SIG-M5 treated with dmso at 0.1 percent for 504 hours (cell line): ENCODE measurements around the gene ACSL5.
"Not testable (repeated sequence)": the region's sequence is repeated elsewhere in the genome, so short reads cannot be mapped to it uniquely, and the experiment has no call there.

Experiments used
- DNase-seq: peaks from one replicate; lab custom pipeline; 2025; ENCODE audit not compliant: unreplicated experiment; lab: John Stamatoyannopoulos, UW

ACSL5 gene

DNA sequence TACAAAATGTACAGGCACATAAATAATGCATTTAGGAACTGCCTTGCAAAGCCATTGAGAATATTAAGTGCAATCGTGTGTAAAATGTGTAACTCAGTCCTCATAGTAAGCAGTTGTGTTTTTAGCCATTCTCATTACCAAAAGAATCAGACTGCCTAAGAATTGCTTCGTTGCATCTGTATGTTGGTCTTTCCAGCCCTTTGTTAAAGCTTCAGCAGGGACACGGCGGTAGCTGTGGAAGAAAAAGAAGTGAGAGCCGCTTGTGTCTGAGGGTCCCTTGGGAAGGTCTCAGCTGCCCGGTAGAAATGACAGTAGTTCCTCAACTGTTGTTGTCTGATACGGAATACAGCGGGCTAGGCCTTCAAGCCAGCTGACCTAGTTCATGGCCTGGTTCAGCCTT is 22.8 kb upstream of the ACSL5 start:
- DNase-seq = no peak

DNA sequence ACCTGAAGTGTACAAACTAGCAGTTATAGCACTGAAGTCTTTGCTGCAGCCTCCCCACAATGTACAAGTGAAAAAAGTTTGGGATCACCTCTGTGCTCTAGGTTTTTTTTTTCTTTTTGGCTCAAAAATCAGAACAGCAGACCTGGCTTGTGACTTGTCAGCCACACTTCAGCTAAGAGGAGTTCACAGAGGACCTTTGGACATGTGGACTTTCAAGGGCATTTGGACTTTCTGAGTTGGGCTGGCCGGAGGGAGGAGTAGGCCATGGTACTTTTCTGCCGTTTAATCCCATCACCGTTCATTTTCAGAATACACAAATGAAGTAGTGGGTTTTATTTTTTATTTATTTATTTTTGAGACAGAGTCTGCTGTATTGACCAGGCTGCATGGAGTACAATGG is 21.9 kb upstream of the ACSL5 start:
- DNase-seq = no peak

DNA sequence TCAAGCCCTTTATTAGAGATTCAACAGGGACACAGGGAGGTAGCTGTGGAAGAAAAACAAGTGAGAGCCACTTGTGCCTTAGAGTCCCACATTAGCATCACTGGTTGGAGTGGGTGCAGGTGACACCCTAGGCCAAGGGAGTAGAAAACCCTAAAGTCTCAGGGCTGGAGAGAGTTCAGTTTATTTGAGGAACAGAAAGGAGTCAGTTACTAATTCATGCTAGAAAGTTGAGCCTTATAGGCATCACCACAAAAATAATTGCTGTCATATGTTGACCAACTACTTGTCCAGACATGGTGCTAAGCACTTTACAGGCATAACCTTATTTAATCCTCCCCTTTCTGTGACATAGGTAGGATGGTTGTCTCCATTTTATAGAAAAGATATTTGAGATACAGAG is 20.9 kb upstream of the ACSL5 start:
- no peak for DNase-seq

DNA sequence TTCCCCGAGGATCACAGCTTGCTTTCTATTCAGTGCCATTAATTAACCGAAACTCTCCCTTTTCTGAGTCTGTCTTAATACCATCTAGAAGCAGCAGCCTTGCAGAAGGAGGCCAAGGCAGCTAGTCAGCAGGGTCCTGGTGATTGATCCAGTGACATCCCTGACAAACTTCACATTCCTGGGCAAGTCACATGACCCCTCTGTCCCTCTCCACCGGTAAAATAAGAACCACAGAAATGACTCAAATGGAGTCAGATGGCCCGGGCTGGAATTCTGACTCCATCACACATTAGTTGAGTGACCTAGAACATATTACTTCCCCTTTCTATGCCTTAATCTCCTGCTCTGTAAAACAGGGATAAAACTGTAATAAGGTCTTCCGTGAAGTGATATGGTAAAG is 17.2 kb upstream of the ACSL5 start:
- no peak for DNase-seq

DNA sequence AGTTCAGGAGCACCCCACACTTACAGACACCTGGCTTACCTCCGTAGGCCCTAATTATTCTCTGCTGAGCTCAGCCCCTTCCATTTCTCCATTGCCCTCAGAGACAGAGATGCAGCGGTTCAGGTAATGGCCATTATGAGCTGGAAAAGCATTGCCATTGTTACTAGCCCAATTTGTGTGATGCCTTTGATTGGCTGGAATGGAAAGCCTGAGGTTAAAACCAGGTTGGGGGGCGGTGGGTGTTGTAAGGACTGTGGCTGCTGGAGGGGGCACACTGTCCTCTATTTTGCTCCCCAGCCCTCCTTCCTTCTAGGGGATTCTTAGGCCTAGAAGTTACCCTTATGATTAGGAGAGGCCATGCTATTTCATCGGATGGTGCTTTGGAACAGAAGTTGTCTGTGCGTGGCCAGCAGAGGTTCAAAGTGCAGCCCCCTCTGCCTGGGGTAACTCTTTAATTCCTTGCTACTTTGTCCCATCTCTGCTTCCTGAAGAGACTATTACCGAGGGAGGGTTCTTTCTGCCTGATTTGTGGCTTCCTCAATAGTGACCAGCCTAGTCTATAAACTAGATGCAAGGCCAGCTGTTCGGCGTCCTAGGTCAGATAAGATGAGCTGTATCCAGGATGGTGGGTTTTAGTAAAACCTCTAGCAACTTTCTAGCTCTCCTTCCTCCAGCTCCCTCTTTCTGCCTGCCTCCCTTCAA is 14.2 kb upstream of the ACSL5 start:
- no peak for DNase-seq

DNA sequence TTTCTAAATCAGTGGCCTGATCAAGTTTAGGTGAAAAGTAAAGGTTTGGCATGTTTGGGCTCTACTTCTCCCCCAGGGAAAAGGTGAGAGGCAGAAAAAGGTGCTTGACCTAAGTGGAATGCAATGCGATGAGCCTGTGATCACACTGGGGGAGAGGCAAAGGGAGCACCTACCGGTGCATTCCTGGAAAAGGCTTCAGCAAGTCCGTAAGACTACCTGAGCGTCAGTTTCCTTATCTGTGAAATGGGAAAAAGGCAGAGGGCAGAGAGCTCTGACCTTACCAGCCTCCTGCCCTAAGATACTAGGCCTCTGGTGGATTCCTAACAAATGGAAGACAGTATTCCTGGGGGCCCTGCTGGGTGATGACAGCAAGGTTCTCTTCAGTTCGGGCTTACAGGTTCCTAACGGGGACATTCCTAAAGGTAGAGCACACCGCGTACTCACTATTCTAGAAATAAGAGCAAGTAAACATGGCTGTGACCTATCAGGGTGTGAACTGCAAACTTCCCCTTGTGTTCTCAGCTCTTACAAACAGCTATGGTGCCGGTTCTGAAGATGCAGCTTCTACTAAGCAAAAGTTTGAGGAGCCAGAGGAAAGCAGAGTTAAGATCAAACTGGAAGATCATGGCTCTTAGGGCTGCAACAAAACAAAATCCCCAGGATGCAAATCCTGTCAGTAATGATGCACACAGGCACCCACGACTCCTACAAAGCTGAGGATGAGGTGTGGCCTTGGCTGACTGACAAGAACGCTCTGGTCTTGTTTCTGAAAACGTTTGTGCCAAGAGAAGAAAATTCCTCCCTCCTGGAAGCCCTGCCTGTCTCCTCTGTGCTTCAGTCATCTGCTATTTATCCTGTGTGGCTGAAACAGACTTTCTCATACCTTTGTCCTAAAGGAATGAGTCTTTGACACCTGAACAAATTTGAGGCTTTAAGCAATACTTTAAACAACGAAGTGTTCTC is 13.3 kb upstream of the ACSL5 start:
- no peak for DNase-seq

DNA sequence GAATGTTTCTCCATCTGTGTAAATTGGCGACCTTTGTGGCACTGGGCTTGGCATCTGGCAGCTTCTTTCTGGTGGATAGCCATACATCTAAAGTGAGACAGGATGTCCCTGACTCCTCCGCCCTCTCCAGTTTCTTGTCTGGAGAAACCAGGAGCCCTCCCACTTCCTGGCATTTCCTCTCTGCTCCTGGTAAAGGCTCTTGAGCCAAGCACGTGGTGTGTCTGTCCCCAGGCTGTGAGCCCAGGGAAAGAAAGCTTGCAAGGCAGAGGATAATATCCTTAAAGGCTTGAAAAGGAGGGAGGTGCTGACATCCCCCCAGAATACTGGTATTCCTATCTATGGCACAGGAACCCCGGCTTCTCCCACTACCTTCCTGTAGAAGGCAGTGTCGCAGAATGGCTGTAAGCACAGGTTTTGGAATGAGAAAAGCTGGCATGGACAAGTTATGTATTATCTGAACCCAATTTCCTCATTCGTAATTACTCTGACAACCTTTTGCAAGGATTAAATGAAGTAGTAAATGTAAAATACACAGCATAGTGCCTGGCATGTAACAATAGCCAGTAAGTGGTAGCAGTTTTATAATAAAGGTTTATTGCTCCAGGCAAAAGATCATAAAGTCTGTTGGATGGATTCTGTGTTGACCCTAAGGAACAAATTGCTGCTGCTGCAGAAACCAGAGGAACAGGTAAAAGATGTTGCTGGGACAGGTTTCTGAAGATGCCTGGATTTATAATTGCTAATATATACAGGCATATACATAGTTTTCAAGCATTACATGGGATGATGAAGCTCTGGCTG is 11.8 kb upstream of the ACSL5 start:
- DNase-seq = no peak

DNA sequence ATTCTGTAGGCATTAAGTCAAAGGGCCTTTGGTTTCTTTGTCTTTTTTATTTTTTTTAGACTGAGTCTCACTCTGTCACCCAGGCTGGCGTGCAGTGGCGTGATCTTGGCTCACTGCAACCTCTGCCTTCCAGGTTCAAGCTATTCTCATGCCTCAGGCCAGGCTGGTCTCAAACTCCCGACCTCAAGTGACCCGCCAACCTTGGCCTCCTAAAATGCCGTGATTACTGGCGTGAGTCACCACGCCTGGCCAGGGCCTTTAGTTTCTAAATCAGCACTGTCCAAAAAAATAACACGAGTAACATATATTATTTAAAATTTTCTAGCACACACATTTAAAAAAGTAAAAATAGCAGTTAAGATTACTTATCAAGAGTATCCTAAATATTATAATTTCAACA is 11.1 kb upstream of the ACSL5 start:
- no peak for DNase-seq

DNA sequence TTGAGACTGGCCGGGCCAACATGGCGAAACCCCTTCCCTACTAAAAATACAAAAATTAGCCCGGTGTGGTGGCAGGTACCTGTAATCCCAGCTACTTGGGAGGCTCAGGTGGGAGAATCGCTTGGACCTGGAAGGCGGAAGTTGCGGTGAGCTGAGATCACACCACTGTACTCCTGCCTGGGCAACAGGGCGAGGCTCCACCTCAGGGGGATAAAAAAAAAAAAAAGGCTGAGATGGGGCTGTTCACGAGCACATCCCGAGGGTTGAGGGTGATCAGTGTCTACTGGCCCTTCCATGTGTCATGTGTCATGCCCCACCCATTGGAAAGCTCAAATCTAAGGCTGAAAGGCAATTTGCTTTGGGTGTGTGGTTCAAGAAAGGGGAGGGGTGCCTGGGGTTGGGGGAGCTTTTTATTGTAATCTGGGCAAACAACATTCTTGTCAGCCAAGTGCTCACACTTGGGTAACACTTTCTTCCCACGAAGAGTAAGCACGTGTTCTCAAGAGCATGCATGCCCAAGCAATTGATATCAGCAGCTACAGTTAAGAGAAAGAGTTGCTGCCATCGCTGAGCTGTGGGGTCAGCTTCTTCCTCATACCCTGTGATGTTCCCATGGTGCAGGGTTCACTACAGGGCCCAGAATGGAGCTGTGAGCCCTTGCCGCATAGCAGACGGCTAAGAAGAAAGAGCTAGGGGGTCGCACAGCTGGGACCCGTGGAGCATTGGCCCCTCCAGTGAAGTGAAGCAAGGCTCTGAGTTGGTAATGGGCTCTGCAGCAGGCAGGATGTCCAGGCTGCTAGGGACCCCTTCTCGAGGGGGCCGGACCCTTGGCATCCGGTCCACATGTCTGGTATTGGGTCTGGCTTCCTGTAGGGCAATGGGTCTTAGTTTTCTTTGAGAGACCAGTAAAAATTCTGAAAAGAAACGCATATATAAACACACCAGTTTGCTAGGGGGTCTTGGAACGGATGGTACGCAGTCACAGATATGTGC is 9.9 kb upstream of the ACSL5 start:
- DNase-seq = no peak

DNA sequence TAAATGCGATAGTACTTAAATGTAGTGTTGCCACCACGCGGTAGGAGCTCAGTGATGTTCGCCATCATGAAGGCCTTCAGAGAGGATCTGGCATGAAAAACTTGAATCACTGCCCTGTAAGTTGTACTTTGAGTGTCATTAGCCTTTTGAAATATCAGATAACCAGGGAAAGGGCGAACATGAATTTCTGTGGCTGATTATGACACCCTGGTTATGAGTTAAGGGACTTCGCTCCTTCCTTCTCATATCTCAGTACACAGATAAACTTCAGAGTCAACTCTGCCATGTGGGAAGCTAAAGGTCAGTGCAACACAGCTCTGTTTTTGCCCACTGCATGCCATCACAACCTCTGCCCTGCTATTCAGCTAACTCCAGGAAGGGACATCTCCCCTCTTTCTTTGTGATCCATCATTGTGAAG is 8.9 kb upstream of the ACSL5 start:
- DNase-seq = no peak

DNA sequence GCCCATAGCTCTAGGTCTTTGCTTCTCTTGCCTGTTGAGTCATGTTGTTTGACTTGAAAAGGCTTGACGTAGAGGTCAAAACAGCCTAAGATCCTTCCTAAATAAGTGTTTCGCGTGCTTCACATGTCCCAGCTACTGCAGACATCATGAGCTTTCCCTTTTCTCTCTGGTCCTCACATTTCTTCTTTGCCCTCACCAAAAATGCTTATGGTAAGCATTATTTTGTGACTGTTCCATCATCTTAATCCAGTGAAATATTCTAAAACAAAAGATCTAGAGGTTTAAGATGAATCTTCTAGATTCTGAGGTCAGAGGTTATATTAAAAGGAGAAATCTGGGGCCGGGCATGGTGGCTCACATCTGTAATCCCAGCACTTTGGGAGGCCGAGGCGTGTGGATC is 8.5 kb upstream of the ACSL5 start:
- DNase-seq = no peak

DNA sequence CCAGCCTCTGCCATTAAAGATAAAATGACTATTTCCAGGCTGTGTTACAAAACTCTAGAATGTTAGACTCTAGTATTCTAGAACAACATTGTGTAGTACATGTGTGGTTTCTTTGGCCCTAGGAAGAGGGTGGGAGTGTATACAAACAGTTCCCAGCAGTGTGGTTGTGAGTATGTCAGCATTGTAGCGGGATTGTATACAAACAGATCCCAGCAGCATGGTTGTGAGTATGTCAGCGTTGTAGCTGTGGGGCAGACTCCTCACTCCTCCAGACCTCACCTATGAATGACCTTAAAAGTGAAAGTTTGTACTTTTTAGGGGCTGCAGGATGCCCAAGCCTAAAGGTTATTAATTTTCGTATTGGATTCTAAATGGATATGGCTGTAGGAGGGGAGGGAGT is 6.9 kb upstream of the ACSL5 start:
- DNase-seq = no peak

DNA sequence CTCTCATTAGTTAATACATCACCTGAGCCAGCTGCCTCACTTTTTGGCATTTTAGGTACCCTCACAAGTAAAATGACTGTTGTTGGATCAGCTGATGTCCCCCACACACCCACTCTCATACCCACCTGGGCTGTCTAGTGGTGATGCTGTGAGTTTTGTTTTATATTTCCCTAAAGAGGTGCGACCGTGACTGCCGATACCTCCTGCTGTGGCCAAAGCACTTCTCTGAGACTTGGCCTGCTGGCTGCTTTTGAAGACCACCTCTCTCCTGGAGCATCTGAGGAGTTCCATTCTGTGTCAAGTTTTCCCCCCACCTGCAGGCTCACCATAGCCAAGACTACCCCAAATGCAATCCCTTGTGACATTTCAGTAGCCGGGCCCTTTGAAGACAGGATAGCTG is 6.4 kb upstream of the ACSL5 start:
- DNase-seq = no peak

DNA sequence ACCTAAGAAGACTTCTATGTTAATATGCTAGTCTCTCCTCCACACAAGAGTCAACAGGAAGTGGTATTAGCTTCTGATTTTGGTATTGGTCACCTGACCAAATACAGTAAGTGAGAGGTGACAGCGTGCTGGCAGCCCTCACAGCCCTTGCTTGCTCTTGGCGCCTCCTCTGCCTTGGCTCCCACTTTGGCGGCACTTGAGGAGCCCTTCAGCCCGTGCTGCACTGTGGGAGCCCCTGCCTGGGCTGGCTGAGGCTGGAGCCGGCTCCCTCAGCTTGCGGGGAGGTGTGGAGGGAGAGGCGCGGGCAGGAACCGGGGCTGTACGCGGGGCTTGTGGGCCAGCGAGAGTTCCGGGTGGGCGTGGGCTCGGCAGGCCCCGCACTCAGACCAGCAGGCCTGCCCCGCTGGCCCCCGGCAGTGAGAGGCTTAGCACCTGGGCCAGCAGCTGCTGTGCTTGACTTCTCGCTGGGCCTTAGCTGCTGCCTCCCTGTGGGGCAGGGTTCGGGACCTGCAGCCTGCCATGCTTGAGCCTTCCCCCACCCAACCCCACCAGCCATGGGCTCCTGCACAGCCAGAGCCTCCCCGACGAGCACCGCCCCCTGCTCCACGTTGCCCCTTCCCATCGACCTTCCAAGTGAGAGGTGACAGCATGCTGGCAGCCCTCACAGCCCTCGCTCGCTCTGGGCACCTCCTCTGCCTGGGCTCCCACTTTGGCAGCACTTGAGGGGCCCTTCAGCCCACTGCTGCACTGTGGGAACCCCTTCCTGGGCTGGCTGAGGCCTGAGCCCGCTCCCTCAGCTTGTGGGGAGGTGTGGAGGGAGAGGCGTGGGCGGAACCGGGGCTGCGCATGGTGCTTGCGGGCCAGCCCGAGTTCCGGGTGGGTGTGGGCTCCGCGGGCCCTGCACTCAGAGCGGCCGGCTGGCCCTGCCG is 4.2 kb upstream of the ACSL5 start:
- DNase-seq = no peak

DNA sequence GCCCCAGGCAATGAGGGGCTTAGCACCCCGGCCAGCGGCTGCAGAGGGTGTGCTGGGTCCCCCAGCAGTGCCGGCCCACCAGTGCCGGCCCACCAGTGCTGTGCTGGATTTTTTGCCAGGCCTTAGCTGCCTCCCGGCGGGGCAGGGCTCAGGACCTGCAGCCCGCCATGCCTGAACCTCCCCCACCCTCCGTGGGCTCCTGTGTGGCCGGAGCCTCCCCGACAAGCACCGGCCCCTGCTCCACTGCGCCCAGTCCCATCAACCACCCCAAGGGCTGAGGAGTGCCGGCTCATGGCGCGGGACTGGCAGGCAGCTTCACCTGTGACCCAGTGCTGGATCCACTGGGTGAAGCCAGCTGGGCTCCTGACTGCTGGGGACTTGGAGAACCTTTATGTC is 3.5 kb upstream of the ACSL5 start:
- no peak for DNase-seq

DNA sequence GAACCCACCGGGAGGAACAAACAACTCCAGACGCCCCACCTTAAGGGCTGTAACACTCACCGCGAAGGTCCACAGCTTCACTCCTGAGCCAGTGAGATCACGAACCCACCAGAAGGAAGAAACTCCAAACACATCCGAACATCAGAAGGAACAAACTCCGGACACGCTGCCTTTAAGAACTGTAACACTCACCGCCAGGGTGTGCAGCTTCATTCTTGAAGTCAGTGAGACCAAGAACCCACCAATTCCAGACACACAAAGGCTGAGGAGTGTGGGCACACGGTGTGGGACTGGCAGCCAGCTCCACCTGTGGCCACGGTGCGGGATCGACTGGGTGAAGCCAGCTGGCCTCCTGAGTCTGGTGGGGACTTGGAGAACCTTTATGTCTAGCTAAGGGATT is 2.6 kb upstream of the ACSL5 start:
- not testable (repeated sequence) for DNase-seq

DNA sequence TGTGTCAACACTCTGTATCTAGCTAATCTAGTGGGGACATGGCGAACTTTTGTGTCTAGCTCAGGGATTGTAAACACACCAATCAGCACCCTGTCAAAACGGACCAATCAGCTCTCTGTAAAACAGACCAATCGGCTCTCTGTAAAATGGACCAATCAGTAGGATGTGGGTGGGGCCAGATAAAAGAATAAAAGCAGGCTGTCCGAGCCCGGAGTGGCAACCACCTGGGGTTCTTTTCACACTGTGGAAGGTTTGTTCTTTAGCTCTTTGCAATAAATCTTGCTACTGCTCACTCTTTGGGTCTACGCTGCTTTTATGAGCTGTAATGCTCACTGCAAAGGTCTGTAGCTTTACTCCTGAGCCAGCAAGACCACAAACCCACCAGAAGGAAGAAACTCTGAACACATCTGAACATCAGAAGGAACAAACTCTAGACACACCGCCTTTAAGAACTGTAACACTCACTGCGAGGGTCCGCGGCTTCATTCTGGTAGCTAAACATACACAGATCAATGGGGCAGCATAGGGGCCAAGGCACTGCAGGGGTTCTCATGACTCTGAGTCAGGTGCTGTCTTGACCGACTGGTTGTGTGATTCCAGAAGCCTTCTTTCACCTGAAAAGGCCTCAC is 1.6 kb upstream of the ACSL5 start:
- DNase-seq = not testable (repeated sequence)

DNA sequence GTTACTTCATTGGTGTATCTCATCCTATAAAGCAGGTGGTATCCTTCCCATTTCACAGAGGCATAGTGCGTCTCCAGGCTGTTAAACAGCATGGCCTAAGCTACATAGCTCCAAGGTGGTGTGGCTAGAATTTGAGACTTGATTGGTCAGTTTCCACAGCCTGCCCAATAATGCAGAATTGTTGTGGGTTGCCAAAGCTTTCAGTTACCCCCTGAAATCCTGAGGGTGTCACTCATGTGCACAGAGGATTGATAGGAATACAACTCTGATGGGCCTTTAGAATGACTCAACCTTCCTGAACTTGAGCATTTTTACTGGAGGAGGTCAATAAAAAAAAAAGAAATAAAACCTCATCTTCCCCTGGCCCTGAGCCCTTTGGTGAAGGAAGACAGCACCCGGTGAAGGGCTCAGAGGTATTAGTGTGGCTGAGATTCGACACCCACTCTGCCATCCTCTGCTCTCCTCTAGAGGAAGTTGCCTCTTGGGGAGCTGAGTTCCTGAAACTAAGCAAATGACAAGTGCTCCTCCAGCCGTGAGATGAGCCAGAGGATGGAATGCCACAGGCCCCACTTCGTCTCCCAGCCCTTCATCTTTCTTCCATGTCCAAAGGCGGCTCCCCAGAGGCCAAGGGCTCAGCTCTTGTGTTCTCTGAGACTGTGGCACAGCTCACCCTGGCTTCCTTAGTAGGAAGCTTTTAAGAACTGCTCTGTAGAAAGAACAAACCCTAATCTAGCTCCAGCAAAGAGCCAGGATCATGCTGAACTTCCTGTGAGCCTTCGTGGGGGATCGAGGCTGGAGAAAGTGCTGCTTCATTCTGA is 1.0 kb downstream of the ACSL5 start:
- DNase-seq = no peak
